ENCODE measurements around the gene ANKRD6. TPM values are rescaled to one million over a fixed set of nuclear protein-coding genes. Genes with fewer than 3 reads are reported as not detected.

Gene ANKRD6
- polyA plus RNA-seq, 3 donors: 0.93 to 3.0 (median 1.2) TPM

- peaks cover 0 to 2% (median 0%) of the 10 kb centered on the region in 7 donors for H3K9me3 Mint-ChIP-seq
- TF ChIP-seq CTCF (IDR thresholded peaks at IDR 0.05): no peak
- H3K4me3 Mint-ChIP-seq: no peak overlapping the region
- no peaks in the 10 kb centered on the region for H3K36me3 Mint-ChIP-seq
- Histone ChIP-seq H3K27ac (ENCODE audit: low read depth in 1 of 2, low read length in 2 of 2) (no peak overlapping the region), H3K4me1 (ENCODE audit: control insufficient read depth in 1 of 2, insufficient read depth in 2 of 2, low read length in 2 of 2) (no peaks in the 10 kb centered on the region), H4K20me1 (ENCODE audit: insufficient read depth, low read length) (no peaks in the 10 kb centered on the region), H3K27me3 (ENCODE audit: control insufficient read depth in 2 of 2, insufficient read depth in 2 of 2, low read length in 2 of 2) (no peaks in the 10 kb centered on the region), H3K79me2 (ENCODE audit: insufficient read depth, low read length) (no peaks in the 10 kb centered on the region), H3K36me3 (replicated peaks in 1 of 2; ENCODE audit: control insufficient read depth in 1 of 2, insufficient read depth in 2 of 2, low read length in 2 of 2) (no peaks in the 10 kb centered on the region), H3K9ac (ENCODE audit: insufficient read depth, low read length, poor library complexity, severe bottlenecking) (no peak overlapping the region), H3K4me2 (replicated peaks; ENCODE audit: extremely low read depth, low read length, poor library complexity, severe bottlenecking) (no peak overlapping the region), H3K9me3 (replicated peaks in 1 of 2; ENCODE audit: control insufficient read depth in 1 of 2, insufficient read depth in 1 of 2, low read length in 2 of 2) (no peaks in the 10 kb centered on the region), H2AFZ (ENCODE audit: insufficient read depth, low read depth, low read length, poor library complexity, severe bottlenecking) (no peak overlapping the region), H3K4me3 (replicated peaks in 1 of 3; ENCODE audit: low read depth in 2 of 3, low read length in 3 of 3) (no peak overlapping the region)
- peaks cover 0 to 5% (median 5%) of the 10 kb centered on the region in 3 donors for H3K27me3 Mint-ChIP-seq (ENCODE audit: low read depth in 3 of 3)
- no peak overlapping the region for H3K27ac Mint-ChIP-seq
- intact Hi-C loops (cut with micrococcal nuclease): loop anchor here in 1 of 2 donors (5.0 kb wide), 1 partner anchor 239 kb away; no protein-coding TSS in a partner anchor
- H3K4me1 Mint-ChIP-seq: peaks cover 8% of the 10 kb centered on the region
- DNase-seq: no peak
These were observed 178.7 kb downstream of the ANKRD6 start for GRCh38 chr6:89611666-89612065.

GRCh38 chr6:89612121-89612520 is 179.2 kb downstream of the ANKRD6 start:
- no peaks in the 10 kb centered on the region for H3K27me3 ChIP-seq (ENCODE audit: control insufficient read depth in 2 of 2, insufficient read depth in 2 of 2, low read length in 2 of 2)
- Mint-ChIP-seq H3K9me3 (peaks cover 0 to 2% (median 0%) of the 10 kb centered on the region in 7 donors), H3K4me1 (peaks cover 8% of the 10 kb centered on the region), H3K27ac (peak overlapping the region in 1 of 7 donors; percentile 33), H3K27me3 (ENCODE audit: low read depth in 3 of 3) (peaks cover 0 to 5% (median 5%) of the 10 kb centered on the region in 3 donors), H3K36me3 (no peaks in the 10 kb centered on the region), H3K4me3 (no peak overlapping the region)
- H3K9me3 ChIP-seq (replicated peaks in 1 of 2; ENCODE audit: control insufficient read depth in 1 of 2, insufficient read depth in 1 of 2, low read length in 2 of 2): no peaks in the 10 kb centered on the region
- H4K20me1 ChIP-seq (ENCODE audit: insufficient read depth, low read length): no peaks in the 10 kb centered on the region
- H3K36me3 ChIP-seq (replicated peaks in 1 of 2; ENCODE audit: control insufficient read depth in 1 of 2, insufficient read depth in 2 of 2, low read length in 2 of 2): no peaks in the 10 kb centered on the region
- H3K9ac ChIP-seq (ENCODE audit: insufficient read depth, low read length, poor library complexity, severe bottlenecking): no peak overlapping the region
- 96% methylated on average over 9 of the region's 12 CpGs for WGBS (ENCODE audit: insufficient coverage)
- H3K4me3 ChIP-seq (replicated peaks in 1 of 3; ENCODE audit: low read depth in 2 of 3, low read length in 3 of 3): no peak overlapping the region
- DNase-seq: no peak
- H3K4me1 ChIP-seq (ENCODE audit: control insufficient read depth in 1 of 2, insufficient read depth in 2 of 2, low read length in 2 of 2): no peaks in the 10 kb centered on the region
- H3K79me2 ChIP-seq (ENCODE audit: insufficient read depth, low read length): no peaks in the 10 kb centered on the region
- no peak for TF ChIP-seq CTCF (IDR thresholded peaks at IDR 0.05)
- no peak overlapping the region for H3K4me2 ChIP-seq (replicated peaks; ENCODE audit: extremely low read depth, low read length, poor library complexity, severe bottlenecking)
- intact Hi-C loops (cut with micrococcal nuclease): loop anchor here in 1 of 2 donors (5.0 kb wide), 1 partner anchor 240 kb away; no protein-coding TSS in a partner anchor
- H3K27ac ChIP-seq (ENCODE audit: low read depth in 1 of 2, low read length in 2 of 2): no peak overlapping the region
- no peak overlapping the region for H2AFZ ChIP-seq (ENCODE audit: insufficient read depth, low read depth, low read length, poor library complexity, severe bottlenecking)
